Glomerular visceral epithelial cell (primary cell): ENCODE measurements around the gene SUPT16H.
"Not testable (repeated sequence)": the region's sequence is repeated elsewhere in the genome, so short reads cannot be mapped to it uniquely, and the experiment has no call there.

Source experiments
- DNase-seq: peaks from one replicate; pipeline ENCODE4 v3.0.0-alpha.2; 2016; ENCODE audit errors: extremely low spot score

Gene SUPT16H

DNA sequence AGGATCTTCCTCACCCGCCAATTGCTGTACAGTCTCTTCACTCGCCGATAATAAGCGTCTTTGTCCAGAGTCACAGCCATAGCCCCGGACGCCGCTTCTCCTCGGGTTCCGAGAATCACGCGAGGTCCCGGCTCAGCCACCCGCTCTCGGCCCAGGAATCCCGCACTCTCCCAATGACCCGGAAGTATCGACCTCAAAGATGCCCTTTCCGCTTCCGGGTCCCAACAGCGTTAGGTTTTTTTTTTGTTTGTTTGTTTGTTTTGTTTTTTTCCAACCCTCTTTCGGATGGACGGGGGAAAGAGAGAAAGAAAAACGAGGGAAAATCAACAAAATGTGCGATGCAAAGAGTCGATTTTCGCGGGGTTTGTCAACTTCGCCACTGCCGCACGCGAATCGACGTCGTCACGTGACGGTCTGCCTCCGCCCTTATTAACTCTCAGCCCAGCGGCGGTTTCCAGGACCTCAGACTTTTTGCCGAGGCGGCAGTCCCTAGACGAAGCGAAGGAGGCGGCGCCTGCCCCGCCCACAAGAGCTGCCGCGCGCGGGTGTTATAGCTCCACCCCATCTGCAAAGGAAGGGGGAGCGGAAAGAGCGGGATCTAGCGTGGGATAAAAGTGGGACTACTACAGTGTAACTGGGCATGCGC lies at the start of gene SUPT16H:
Gene SUPT16H (minus strand): TSS at position 172 of the 646 bp plus-strand sequence. CDS start 92 bp downstream, at position 80.
- DNase-seq = peak; percentile 97

DNA sequence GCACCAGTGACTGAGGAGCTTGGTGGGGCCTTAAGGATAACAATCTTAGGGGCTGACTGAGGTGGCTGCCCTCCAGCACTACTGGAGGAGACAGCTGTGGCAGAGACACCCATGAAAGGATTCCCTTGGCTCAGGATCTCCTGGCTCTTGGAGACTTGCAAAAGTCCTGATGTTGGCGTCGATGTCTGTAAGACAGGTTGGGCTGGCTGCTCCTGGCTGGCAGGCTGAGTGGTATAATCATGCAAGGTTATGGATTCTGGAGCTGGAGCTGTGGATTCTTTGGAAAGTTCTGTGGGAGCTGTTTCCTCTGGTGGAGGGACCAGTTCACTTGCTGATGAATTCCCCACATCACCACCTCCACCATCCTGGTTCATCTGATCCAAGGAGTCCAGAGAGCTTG lies 47.3 kb upstream of the SUPT16H start:
- no peak for DNase-seq

DNA sequence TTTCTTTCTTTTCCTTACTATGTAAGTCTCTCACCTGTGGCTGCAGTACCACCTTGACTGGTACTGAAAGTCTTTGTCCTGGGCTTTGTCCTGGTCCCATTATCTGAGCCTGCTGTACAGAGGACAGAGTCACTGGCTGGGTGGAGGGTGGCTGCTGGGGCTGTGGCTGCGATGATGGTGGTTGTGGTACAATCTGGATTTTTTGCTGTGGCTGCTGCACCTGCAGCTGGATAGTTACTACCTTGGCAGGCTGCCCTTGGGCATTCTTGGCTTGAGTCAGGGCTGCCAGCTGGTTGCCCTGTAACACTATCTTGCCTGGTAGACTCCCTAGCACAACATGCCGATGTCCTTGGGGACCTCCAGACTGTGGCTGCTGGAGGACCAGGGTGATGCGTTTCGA lies 45.1 kb upstream of the SUPT16H start:
- peak; percentile 43 for DNase-seq

DNA sequence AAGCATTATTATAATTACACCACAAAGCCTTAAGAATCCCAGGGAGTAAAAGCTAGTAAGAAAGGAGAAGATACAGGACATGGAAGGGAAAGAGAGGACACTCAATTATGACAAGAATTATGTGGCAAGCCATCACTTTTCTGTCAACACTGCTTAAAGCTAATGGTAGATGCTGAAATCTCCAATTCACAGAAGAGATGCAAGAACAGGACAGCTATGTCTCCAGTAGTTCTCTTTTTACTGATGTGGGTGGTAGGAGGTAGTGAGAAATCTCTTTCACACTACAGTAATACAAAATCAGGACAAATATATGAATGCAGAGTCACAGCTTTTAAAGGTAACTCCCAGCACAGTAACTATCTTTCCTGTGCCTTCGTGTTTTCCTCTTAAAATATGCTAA lies 42.9 kb upstream of the SUPT16H start:
- DNase-seq = no peak

DNA sequence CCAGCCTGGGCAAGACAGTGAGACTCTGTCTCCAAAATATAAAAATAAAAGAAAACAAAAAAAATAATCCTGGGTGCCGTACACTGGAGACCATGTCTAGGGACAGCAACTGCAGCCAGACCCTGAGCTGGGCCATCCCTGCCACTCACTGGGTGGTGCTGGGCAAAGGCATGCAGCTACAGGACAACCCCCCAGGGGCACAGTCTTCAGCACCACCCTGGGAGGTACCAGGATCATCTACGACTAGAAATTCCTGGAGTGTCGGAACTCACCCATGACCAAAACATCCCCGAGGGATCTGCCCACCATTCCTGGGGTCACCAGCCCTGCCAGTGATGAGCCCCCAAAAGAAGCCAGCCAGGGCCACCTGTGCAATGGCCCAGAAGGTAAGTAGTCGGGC lies 35.7 kb upstream of the SUPT16H start:
- no peak for DNase-seq

DNA sequence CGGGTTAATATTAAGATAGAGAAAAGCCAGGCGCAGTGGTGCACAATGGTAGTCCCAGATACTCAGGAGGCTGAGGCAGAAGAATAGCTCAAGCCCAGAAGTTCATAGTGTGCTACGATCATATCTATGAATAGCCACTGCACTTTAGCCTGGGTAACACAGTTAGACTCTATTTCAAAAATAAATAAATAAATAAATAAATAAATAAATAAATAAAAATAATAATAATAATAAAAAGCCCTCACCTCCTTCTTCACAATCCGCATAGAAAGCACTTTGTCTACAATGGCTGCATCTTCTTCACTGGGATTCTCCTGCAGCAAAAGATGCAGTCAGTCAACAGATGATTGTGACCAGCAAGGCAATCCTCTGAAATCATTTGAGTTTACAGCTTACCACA lies 31.5 kb upstream of the SUPT16H start:
- no peak for DNase-seq

DNA sequence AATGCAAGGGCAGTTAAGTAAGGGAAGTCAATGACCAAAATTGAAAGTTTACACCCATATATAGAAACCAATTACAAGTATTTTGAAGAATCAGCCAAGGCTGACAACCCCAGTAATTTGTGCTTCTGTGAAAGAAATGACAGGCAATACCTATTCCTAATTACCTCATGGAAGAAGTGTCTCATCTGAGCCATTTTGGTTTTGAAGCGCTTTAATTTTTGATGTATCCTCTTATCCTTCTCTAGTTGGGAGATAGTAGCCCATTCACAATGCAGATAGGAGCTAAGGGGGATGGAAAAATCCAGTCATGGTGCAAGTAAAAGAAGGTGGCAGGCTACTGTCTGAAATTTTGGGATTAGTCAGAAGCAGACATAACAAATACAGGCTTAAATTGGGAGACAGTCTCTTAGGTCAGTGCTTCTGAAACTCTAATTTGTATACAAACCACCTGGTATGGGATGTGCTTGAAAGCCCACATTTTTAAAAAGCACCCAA lies 30.4 kb upstream of the SUPT16H start:
- DNase-seq = no peak

DNA sequence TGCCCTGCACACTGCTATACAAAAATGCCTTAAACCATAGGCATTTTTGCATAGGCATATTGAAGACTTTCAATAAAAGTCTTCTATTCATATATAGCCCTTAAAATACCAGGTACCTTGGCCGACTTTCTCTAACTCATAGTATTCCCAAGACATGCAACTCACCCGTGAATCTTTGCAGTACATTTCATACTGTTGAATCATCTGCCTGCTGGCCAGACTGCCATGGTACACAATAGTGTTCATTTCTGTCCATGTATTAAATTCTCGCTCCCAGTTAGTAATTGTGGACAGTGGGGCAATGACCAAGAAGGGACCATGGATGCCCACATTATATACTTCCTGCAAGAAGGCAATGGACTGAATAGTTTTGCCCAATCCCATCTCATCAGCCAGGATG lies 24.3 kb upstream of the SUPT16H start:
- DNase-seq = peak; percentile 59

DNA sequence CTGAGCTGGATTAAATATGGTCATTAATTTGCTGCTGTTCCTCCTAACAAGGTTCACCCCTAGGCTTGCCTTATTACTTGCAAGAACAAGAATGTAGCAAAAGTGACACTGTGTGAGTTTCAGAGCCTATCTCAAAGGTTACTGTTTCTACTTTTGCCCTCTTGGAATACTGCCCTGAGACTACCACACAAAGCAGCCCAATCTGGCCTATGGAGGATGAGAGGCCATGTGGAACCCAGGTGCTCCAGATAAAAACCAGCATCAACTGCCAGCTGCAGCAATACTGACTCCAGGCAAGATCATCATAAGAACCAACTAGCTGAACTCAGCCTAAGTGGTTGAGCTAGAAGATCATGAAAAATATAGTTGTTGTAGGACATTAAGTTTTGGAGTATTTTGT lies 22.4 kb upstream of the SUPT16H start:
- no peak for DNase-seq

DNA sequence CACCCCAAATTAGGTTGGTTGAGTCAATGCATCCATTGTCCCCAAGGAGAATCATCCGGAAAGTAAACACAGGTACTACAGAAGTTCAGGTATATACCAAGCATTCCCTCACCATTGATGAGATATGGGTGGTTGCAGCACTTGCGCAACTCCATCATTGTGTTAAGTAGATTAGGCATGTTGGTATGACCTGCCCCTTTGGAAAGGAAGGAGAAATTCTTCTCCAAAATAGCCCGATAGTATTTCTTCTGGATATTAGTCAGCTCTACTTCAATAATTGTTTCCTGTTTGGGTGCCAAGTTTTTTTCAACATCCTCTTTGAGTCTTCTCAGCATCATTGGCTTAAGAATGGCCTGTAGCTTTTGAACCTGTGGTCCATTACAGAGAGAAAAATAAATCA lies 21.3 kb upstream of the SUPT16H start:
- DNase-seq = no peak

DNA sequence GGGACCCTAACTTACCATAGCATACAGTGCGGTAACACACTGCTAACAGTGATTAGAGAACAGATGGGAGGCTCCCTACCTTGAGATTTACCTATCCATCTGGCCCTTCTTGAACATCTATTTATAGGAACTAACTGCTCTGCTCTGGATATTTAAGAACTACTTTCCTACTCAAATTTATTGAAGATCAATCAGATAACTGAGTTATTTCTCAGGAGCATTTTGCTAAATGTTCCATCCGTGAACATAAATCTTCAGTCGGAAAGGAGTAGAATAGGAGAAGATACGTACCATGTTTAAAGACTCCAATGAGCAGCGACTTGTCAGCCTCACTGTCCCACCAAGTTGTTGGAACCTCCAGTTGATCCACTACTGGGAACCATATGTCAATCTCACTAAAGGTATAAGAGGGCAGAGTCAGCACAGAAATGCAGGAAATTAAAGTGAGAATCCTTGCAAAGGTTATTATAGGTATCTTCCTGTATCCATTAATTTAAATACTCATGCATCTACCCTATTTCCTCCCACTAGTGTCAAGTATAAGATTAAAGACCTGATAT lies 15.6 kb upstream of the SUPT16H start:
- DNase-seq = no peak

DNA sequence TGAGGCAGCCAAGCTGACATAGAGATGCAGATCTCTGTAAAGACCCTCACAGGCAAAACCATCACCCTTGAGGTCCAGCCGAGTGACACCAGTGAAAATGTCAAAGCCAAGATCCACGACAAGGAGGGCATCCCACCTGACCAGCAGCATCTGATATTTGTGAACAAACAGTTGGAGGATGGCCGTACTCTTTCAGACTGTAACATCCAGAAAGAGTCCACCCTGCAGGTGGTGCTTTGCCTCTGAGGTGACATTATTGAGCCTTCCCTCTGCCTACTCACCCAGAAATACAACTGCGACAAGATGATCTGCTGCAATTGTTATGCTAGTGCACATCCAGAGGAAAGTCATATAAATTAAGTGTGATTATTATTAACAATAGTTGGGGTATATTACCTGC lies 15.1 kb upstream of the SUPT16H start:
- DNase-seq = no peak

DNA sequence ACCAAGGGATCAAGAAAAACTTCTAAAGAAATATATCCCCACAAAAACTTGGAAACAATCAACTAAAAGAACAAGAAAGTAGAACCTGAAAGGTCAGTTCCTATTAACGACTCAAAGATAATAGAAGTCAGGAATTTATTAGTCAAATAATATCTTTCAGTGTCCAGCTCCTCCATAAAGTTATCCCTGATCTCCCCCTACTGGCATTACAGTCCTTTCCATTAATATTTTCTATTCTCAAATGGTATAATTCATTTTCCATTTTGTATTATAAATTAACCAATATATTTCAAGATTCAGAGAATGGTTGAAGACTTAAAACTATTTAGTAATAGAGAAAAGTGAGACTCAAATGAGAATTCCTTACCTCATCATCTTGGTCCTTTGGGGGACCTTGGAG lies 11.6 kb upstream of the SUPT16H start:
- DNase-seq = no peak

DNA sequence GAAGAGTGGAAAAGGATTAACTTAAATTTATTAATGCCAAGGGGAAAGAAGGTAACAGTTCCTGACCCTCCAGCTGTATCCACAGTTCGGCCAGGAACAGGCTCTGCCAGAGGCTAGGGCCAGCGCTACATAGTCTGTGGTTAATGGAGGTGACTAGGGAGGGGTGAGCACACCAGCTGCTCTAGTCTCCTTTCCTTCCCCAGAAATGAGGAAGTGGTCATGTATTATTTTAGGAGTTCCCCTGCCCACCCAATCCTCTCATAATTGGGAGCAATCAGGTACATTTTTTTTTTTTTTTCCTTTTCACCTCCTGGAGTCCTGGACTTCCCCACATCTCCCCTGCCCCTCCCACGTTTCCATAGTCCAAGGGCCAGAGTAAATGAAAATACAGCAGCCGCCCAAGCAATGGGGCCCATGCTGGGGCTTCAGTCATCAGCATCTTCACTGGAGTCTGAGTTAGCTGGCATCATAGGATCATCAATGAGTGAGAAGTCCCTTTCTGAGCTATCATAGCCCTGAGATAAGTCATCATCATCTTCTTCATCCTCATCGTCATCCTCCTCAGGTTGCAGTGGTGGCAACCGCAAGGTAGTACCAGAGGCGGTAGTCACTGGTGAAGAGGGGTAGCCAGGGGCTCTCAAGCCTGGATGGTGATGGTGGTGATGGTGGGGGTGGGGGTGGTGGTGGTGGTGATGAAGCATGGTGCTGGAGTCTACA lies 1.5 kb upstream of the SUPT16H start:
- peak; percentile 36 for DNase-seq

DNA sequence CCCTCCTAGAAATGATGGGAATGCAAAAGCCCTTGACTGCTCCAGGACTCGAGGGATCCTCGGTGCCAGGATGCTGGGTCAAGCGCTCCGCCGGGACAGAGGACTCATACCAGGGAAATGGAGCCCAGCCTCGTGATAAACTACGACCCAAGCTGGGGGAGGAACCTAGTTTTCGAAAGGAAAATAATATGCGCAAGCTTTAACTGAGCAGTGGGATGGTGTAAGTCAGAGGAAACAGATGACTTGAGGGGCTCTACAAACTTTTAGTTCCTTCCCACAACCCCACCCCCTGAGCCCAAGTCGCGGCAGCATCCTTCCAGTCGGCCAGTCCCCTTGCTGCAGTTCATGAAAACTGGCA lies 654 bp upstream of the SUPT16H start:
- no peak for DNase-seq

DNA sequence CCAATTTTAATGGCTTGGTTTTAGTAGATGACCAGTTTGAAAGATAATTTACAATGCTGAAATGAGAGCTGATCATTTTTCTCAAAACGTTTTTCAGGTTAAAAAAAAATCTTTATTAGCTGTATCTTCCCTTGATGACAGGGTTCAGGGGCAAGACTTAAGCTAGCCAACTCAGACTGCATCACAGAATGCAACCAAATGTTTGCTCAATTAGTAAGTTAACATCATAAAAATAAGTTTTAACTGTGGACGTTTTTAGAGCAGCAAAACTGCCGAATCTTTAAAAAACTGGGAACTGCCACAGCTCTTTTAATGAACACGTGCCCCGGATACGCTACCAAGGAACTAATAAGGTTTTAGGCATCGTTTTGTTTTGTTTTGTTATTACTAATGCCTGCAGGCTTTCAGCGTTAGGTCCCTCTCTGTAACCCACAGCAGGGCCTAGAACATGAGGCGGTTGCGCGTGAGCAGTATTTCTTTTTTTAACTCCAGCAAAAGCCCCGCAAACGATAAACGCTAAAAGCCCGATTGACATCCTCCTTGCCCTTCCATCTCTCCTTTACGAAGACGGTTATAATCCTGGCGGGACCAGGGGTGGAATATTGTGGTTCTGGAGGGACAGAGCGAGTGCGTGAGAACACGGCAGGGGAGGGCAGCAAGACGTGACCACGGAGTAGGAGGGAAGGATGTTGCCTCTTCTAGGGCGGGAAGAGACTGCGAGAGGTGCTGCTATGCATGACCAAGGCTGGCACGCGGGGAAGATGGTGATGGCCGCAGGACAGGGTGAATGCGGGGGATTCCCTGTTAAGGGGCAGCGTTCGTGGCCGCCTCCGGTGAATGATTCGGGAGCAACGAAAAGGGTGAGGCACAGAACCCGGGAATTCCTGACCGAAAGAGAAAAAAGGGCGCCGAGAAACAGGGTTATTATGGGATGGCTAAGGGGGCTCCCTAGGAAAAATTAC lies 652 bp downstream of the SUPT16H start:
- peak; percentile 70 for DNase-seq

DNA sequence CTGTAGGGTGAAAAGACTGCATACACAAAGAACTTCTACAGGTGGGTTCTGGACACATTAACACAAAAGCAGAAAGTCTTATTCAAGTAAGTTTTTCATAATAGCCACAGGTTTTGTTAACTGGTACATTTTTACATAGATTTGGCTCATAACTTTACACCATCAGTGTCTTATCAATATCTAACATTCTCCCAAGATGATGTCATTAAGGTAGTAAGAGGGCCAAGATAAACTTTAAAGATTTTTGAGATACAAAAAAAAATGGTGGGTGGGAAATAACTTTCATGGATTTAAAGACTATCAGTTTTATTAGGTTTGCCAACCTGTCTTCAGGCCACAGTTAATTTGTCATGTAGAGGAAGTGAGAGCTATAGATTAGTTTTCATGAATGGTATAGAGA lies 1.7 kb downstream of the SUPT16H start:
- no peak for DNase-seq

DNA sequence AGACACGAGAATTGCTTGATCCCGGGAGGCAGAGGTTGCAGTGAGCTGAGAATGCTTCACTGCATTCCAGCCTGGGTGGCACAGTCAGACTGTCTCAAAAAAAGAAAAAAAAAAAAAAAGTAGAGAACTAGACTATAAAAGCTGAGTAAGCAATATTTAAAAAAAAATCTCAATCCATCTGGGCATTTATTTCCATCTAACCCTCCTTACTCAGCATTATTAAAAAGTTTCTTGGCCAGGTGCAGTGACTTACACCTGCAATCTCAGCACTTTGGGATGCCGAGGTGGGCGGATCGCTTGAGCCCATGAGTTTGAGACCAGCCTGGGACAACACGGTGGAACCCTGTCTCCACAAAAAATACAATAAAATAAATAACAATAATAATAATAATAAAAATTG lies 4.5 kb downstream of the SUPT16H start:
- no peak for DNase-seq

DNA sequence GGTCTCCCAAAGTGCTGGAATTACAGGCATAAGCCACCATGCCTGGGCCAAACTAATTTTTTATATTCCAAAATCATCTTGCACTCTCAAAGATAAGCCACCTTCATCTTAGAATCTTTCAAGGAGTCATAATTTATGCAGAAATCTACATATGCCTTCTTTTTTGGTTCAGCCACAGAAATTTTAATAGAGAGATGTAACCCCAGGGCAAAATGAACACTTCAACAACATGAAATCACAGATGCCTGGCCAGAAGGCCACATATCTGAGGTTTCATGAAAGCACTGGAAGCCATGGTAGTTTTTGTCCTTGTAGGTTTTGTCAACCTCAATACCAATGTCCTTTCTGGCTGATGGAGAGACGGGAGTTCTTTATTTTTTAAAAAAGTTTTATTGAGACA lies 9.8 kb downstream of the SUPT16H start:
- no peak for DNase-seq

DNA sequence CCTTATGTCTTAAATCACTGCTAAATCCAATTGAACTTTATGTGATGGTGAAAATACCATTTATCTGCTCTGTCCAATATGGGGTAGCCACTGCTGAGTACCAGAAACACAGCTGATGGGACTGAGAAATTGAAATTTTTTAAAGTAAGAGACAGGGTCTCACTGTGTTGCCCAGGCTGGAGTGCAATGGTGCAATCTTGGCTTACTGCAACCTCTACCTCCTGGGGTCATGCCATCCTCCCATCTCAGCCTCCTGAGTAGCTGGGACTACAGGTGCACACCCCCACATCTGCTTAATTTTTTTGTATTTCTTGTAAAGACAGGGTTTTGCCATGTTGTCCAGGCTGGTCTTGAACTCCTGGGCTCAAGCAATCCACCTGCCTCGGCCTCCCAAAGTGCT lies 11.0 kb downstream of the SUPT16H start:
- not testable (repeated sequence) for DNase-seq

DNA sequence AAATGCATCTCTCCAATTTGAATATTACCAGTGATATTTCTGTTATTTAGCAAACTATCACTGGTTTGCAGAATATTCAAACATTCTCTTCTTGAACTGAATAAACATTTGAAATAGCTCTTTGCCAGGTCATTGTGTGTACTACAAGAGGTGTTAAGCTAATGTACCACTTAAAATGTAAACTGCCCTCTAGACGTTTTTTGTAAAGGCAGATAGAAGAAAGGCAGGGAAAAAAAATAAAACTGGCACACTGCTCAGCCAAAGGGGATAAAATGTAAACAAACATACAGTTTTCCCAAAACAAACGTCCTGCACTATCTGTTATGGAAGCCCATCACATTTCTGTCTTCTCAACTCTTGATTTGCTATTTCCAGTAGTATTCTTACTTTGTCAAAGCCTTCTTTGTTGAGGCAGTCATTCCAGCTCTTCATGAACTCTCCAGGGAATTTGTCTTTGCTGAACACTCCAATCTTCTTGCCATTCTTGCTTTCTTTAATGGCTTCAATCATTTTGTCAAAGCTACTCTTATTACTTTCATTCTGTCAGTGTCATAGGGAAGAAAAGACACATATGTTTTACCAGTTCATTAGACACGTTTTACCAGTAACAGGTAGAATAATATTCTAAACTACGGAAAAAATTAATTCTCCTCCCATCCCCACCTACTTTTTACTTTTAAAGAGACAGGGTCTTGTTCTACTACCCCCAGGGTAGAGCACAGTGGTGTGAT lies 13.7 kb downstream of the SUPT16H start:
- DNase-seq = no peak
